SJSA1 (cell line): ENCODE results near the gene CYB5D1. TPM values are rescaled to one million over a fixed set of nuclear protein-coding genes. Genes with fewer than 3 reads are reported as not detected.

ENCODE experiments used
- DNase-seq, 2 experiments: peaks; one replicate each; pipeline ENCODE4 v3.0.0-alpha.2; 2015 to 2020; ENCODE audit warnings: low spot score in 2 of 2, low read depth in 1 of 2
- H3K27ac ChIP-seq: fragments of 250-450 bp; sonication (Bioruptor Pico); 2 replicates; pipeline ENCODE4 v1.5.1; 2020; ENCODE audit warnings: mild to moderate bottlenecking, moderate library complexity
- H3K27me3 ChIP-seq: fragments of 250-450 bp; sonication (Bioruptor Pico); replicated peaks from 2 replicates; pipeline ENCODE4 v1.5.1; 2020; ENCODE audit warnings: mild to moderate bottlenecking, moderate library complexity
- H3K36me3 ChIP-seq: fragments of 250-450 bp; sonication (Bioruptor Pico); 2 replicates; pipeline ENCODE4 v1.5.1; 2020; ENCODE audit warnings: mild to moderate bottlenecking
- H3K4me1 ChIP-seq: fragments of 250-450 bp; sonication (Bioruptor Pico); replicated peaks from 2 replicates; pipeline ENCODE4 v1.6.1; 2021; ENCODE audit warnings: mild to moderate bottlenecking
- H3K4me3 ChIP-seq: fragments of 250-450 bp; sonication (Bioruptor Pico); 2 replicates; pipeline ENCODE4 v1.5.1; 2020; ENCODE audit warnings: mild to moderate bottlenecking
- H3K9me3 ChIP-seq: fragments of 250-450 bp; sonication (Bioruptor Pico); replicated peaks from 2 replicates; pipeline ENCODE4 v1.5.1; 2020; ENCODE audit warnings: mild to moderate bottlenecking
- total RNA-seq: library from RNA; depleted of rRNA; stranded (reverse); fragments of >200 nt; shearing (Covaris generic); gene quantifications from 2 replicates; pipeline ENCODE4 v1.2.3, GENCODE V29; 2014

CYB5D1 gene
- total RNA-seq, 1 experiment from 2014 or later: 2.6 TPM

DNA sequence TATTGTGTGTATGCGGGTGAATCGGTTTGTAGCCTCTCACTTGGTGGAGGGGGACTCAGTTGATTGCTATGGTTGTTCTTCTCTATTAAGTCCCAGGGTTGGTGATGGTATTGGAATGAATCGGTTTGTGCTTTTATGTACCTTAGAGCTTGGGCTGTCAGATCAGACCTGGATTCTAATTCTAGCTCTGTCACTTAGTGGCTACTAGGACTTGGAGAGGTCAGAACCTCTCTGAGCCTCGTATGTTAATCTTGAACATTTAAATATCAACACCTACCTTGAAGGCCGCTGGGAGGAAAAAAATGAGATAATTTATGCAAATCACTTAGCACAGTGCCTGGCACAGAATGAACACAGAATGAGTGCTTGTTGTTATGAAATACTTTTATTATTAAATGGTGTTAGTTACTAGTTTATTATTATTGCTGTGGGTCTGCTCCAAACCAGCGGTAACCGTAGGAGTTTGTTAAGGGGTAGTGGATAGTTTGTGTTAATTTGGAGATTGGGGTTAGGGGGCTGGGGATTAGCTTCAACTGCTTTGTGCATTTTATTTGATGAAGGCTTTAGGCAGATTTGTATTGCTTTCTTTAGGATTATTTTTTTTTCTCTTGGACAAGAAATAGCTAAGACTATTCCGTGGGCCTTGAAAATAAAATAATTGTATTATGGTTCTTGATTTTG is 20.3 kb upstream of the CYB5D1 start:
- H3K4me1 ChIP-seq: peaks cover 51% of the 10 kb centered on the region
- H3K27ac ChIP-seq: no peak overlapping the region
- no peaks in the 10 kb centered on the region; the same call in 1 of the 2 replicates for H3K27me3 ChIP-seq
- no peaks in the 10 kb centered on the region for H3K9me3 ChIP-seq
- no peak for DNase-seq
- H3K36me3 ChIP-seq: no peaks in the 10 kb centered on the region
- H3K4me3 ChIP-seq: no peak overlapping the region

DNA sequence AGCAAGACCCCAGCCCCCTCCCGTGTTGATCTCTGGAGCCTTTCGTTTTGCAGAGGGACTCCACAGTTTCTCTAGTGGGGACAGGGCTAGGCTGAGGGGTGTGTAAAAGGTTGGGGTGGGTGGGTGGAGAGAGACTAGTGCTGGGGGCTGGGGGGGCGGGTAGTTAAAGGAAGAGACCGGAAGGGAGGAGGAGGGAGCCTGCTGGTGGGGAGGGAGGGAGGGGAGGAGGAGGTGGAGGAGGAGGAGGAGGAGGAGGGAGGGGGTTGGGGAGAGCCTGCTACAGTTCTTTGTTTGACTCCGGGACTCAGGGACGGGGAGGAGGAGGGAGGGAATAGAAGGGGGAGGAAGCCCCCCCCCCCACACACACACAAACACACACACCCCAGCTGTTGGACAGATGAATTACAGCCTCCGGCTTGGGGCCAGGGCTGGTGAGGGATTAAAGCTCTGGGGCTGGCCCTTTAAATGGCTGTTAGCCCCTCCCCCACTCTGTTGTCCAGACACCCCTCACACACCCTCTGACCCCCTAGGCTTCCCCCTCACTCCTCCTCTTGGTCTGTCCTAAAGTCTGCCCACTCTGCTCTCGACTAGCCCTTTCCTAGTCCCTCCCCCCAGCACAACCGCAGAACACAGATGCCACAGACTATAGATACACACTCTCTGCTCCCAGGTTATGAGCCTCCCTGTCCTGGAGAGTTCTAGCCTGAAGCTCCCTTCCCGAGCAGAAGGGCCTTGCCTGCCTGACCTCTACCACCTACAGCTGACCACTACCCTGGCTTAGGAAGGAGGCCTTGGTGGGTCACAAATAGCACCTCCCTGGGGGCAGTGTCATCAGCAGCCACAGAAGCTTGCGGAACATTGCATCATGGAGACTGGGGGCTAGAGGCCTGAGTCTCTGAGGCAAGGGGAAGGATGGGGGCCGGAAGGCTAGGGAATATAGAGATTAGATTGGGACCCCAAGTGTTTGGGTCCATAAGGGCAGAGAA is 19.4 kb upstream of the CYB5D1 start:
- no peak overlapping the region for H3K27ac ChIP-seq
- H3K27me3 ChIP-seq: no peaks in the 10 kb centered on the region
- no peaks in the 10 kb centered on the region for H3K9me3 ChIP-seq
- no peak for DNase-seq
- no peak overlapping the region for H3K4me3 ChIP-seq
- H3K36me3 ChIP-seq: no peaks in the 10 kb centered on the region
- peaks cover 56% of the 10 kb centered on the region for H3K4me1 ChIP-seq

DNA sequence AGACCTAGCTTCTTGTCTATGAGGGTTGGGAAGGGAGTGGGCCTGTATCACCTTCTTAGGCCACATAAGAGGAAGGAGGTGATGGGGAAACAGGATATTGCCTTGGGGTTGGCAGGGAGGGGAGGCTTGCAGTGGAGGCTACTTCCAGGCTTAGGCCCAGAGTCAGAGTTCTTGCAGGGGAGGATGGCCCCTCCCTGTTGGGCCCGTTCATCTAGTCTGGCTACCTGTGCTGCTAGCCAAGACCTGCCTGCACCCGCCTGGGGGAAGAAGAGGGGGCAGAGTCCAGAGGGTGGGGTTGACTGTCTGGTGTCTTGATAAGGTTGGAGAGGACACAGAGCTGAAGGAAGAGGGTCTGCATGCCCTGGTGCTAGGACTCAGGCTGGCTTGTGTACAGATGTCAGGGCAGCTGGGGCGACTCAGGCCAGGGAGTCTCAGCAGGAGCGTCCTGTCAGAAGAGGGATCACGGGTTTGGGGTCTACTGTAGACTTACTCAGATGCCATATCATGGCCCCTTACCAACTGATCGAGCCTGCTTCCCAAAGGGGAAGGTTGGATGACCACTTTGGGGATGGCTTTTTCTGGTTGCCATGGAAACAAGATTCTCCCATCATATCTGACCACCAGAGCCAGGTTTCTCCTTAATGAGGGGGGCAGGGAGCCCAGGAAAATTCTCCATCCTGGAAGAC is 18.5 kb upstream of the CYB5D1 start:
- Histone ChIP-seq H3K36me3 (no peaks in the 10 kb centered on the region), H3K4me1 (peaks cover 52% of the 10 kb centered on the region), H3K9me3 (no peaks in the 10 kb centered on the region), H3K27ac (no peak overlapping the region), H3K27me3 (no peaks in the 10 kb centered on the region), H3K4me3 (no peak overlapping the region)
- DNase-seq: no peak

DNA sequence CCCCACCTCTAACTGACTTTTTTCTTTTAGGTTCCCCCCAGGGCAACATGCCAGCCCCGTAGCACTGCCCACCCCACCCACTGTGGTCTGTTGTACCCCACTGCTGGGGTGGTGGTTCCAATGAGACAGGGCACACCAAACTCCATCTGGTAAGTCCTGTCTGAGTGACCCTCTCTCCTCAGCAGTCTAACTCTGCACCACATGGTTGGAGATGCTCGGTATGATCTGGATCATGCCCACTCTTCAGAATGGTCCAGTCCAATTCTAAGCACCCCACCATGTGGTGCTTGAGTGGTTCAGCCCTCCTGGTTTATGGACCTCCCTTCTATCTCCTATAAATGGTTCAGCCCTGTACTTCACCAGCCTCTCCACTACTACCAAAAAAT is 17.9 kb upstream of the CYB5D1 start:
- H3K9me3 ChIP-seq: no peaks in the 10 kb centered on the region
- H3K4me3 ChIP-seq: no peak overlapping the region
- H3K27ac ChIP-seq: no peak overlapping the region
- H3K4me1 ChIP-seq: peaks cover 46% of the 10 kb centered on the region
- no peaks in the 10 kb centered on the region for H3K27me3 ChIP-seq
- no peaks in the 10 kb centered on the region for H3K36me3 ChIP-seq
- no peak for DNase-seq

DNA sequence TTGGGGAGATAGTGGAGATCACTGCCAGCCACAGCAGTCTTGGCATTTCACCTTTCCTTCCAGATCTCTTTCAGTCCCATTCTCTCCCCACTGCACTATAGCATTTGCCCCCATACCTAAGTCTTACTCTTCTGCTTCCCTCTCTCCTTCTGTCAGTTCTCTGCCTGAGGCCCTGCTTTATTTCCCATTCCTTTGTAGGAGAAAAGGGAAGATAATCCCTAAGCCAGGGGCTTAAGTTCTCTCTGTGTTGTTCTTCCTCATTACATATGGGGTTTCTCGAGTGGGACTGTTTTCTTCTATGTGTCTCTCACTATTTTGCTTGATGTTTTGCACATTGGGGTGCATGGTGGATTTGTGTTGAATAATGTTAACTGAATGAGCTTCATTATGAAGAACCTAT is 17.4 kb upstream of the CYB5D1 start:
- Histone ChIP-seq H3K27me3 (no peaks in the 10 kb centered on the region), H3K27ac (no peak overlapping the region), H3K36me3 (peaks cover 3% of the 10 kb centered on the region), H3K9me3 (no peaks in the 10 kb centered on the region), H3K4me1 (peaks cover 48% of the 10 kb centered on the region), H3K4me3 (no peak overlapping the region)
- DNase-seq: no peak

DNA sequence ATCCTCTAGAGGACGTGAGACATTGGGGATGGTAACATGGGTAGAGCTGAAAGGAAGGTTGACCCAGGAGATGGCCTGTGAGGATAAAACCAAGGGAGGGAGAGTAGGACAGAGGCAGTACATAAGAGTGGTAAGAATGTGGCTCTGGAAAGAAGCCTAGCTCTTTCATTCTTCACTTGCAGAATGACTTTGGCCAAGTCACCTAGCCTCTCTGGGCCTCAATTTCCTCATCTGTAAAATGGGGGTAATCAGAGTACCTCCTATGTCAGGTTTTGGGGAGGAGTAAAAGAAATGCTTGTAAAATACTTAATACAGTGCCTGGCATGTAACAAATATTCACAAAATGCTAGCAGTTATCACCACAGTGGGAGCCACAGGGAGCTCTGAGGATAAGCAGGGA is 16.9 kb upstream of the CYB5D1 start:
- H3K27me3 ChIP-seq: no peaks in the 10 kb centered on the region
- DNase-seq: no peak
- peak overlapping the region; percentile 51; the same call in 1 of the 2 replicates for H3K4me3 ChIP-seq
- no peak overlapping the region for H3K27ac ChIP-seq
- H3K4me1 ChIP-seq: peaks cover 48% of the 10 kb centered on the region
- H3K9me3 ChIP-seq: no peaks in the 10 kb centered on the region
- H3K36me3 ChIP-seq: peaks cover 5% of the 10 kb centered on the region

DNA sequence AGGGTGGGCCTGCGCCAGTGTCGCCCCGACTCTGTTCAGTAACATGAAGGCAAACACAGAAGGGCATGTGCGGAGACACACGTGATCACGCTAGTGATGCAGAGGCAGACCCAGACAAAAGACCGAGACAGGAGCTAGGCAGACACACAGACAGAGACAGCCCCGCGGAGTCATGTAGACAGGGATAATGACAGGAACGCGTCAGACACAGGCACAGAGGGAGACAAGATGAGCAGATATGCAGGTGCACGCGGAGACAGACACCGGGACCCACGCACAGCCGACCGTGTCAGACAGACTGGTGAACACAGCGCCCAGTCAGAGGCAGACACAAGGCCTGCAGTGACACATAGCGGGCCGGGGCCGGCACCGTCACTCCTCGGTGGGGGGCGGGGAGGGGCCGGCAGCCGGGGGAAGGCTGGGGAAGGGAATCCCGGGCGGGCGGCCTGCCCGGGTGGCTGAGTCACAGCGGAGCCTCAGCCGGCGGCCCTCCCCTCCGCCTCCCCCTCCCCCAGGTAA is 16.3 kb upstream of the CYB5D1 start:
- peaks cover 5% of the 10 kb centered on the region for H3K36me3 ChIP-seq
- H3K27ac ChIP-seq: peak overlapping the region; percentile 97
- H3K27me3 ChIP-seq: no peaks in the 10 kb centered on the region
- H3K9me3 ChIP-seq: no peaks in the 10 kb centered on the region
- peak; percentile 56 to 87 for DNase-seq
- H3K4me3 ChIP-seq: peak overlapping the region; percentile 51
- H3K4me1 ChIP-seq: peaks cover 42% of the 10 kb centered on the region

DNA sequence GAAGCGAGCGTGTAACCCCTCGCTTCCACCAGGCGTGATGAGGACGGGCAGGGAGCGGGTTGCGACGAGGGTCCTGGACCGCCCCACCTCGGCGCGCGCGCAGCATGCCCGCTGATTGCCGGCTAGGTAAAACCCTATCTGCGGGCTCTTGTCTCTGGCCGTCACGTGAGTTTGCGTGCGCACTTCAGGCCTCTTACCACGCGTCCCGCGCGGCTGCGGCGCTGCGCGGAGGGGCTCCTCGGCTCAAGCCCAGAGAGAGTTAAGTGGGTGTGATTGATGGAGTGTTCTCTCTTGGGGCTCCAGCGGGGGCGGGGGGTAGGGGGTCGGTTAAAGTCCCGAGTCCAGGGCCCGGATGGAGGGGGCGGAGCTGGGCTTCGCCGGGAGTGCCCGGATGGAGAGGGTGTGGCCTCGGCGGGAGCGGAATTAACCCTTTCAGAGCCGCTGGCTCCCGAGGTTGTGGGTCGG is 15.9 kb upstream of the CYB5D1 start:
- peaks cover 37% of the 10 kb centered on the region for H3K4me1 ChIP-seq
- no peaks in the 10 kb centered on the region for H3K27me3 ChIP-seq
- H3K27ac ChIP-seq: peak overlapping the region; percentile 97
- H3K4me3 ChIP-seq: peak overlapping the region; percentile 51
- no peaks in the 10 kb centered on the region for H3K9me3 ChIP-seq
- DNase-seq: peak; percentile 88
- peaks cover 7% of the 10 kb centered on the region for H3K36me3 ChIP-seq

DNA sequence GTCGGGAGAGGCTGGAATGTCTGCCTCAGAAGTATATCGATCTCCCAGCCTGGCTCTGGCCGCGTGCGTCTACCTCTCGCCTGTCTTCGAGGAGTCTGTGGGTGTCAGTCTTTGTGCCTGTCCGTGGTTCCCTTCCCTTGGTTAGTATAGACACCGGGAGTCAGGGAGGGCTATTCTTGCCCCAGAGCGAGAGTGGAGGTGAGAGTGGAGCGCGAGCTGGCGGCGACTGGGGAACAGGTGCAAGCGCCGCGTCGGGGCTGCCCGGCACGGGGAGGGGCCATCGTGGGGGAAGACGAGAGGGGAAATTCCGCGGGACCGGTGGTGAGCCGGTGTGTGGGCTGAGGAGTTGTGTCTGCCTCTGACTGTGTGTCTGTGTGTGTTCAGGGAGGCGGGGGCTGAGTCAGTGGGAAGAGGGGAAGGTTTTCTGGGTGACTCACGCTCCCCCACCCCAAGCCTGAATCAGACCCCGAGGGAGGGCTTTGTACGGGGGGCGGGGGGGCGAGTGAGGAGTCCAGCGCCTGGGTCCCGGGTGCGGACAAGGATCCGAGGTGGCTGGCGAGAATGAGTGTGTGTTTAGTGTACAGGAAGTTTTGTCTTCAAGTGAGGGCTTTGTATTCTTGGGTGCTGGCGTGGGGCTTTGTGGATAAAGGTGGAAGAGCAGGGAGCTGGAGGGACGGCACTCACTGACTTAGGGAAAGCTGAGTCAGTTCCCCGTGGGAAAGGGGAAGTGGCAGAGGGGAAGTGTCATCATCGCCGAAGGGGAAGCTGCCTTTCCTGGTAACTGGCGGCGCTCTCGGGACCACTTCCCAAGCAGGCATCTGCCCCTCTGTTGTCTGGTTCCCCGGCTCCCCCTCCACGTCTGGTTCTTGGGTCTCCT is 15.2 kb upstream of the CYB5D1 start:
- peak overlapping the region; percentile 51 for H3K4me3 ChIP-seq
- no peaks in the 10 kb centered on the region for H3K9me3 ChIP-seq
- H3K4me1 ChIP-seq: peaks cover 31% of the 10 kb centered on the region
- H3K27ac ChIP-seq: peak overlapping the region; percentile 97
- H3K27me3 ChIP-seq: no peaks in the 10 kb centered on the region
- DNase-seq: peak; percentile 91
- H3K36me3 ChIP-seq: peaks cover 11% of the 10 kb centered on the region

DNA sequence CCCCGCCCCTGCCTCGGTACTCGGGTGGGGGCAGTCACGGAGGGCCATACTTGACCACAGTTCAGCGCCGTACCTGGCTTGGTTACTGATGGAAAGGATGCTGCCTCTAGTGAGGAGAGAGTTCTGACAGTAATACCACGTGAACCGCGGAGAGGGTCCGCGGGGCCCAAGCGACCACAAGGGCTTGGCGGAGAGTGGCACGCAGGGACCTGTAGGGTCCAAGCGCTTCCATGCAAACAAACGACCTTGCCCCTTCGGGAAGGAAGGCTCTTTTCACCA is 14.6 kb upstream of the CYB5D1 start:
- Histone ChIP-seq H3K36me3 (peaks cover 11% of the 10 kb centered on the region), H3K9me3 (no peaks in the 10 kb centered on the region), H3K27ac (peak overlapping the region; percentile 97), H3K4me1 (peaks cover 29% of the 10 kb centered on the region), H3K4me3 (peak overlapping the region; percentile 51), H3K27me3 (no peaks in the 10 kb centered on the region)
- DNase-seq: peak in 1 of 2 experiments; percentile 60

DNA sequence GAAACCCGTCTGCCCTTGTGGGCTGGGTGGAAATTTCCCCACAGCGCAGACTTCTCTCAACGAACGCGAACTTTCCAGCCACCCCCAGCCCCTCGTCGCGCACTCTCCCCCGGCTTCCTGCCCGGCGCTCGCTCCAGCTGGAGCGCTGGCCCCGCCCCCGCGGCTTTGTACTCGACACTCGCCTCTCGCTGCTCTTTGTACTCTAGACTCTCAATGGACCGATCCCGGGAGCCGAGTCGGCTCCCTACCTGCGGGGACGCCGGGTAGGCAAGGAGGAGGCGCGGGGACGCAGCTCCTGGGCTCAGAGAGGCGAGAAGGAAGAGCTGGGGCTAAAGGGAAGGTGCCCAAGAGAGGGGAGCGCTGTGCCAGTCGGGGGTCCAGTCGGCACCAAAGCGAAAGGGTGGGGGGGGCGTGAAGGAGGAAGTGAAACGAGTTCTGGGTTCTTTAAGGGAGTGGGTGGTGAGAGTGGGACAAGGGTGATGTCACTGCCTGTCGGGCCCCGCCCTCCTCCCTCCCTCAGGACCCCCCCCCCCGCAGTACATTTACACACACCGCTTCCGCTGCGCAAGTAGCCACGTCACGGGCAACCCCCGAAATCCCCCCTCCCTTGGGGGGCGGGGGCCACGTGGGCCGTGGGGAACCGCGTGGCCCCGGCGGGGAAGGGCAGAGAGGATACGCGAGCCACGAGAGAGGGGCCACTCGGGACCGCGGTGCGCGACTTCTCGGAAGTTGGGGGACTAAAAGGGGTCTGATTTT is 14.1 kb upstream of the CYB5D1 start:
- peak; percentile 82 to 84 for DNase-seq
- H3K27me3 ChIP-seq: no peaks in the 10 kb centered on the region
- peak overlapping the region; percentile 97 for H3K27ac ChIP-seq
- peak overlapping the region; percentile 51 for H3K4me3 ChIP-seq
- peaks cover 26% of the 10 kb centered on the region for H3K4me1 ChIP-seq
- peaks cover 11% of the 10 kb centered on the region for H3K36me3 ChIP-seq
- no peaks in the 10 kb centered on the region for H3K9me3 ChIP-seq

DNA sequence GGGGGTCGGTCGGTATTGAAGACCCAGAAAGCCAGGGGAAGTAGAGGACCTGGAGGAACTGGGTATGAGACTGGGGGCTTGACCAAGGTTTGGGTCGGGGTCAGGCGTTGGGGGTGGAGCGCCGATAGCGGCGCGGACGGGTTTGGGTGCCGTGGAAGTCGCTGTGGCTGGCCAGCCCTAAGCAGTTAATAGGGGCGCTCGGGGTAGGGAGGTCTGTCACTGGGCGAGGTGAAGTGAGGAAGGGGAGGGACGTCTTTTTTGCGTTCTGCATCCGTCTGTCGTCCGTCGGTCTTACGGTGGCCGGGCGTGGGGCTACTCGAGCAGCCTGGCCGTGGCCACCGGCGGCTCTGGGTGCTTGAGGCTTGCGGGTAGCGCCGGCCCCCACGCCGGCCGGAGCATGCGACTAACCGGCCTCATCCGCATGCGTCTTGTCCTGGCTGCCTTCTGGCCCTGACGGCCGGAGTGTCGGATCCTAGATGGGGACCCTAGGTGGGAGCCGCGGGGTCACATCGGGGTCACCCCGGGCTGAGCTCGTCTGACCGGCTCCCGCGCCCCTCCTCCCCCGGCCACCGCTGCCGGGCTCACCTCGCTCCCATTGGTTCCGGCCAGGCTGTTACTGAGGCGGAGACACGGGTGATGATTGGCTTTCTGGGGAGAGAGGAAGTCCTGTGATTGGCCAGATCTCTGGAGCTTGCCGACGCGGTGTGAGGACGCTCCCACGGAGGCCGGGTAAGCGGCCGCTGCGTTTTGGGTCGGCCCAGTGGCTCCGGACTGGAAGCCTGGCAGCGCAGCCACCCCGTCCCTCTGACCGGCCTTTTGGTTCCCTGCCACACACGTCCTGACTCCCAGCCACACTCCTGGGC is 13.3 kb upstream of the CYB5D1 start:
- Histone ChIP-seq H3K27me3 (no peaks in the 10 kb centered on the region), H3K36me3 (peaks cover 16% of the 10 kb centered on the region), H3K27ac (peak overlapping the region; percentile 97), H3K9me3 (no peaks in the 10 kb centered on the region), H3K4me3 (peak overlapping the region; percentile 51), H3K4me1 (peaks cover 25% of the 10 kb centered on the region)
- DNase-seq: peak; percentile 91 to 92
